Adrenal gland (tissue), 12 donors: ENCODE data around the gene GALNT10. TPM values are rescaled to one million over a fixed set of nuclear protein-coding genes. Genes with fewer than 3 reads are reported as not detected.
A peak's percentile ranks its signal among the peaks of the same experiment; 100 is the strongest.

Source experiments
- DNase-seq, 7 donors: peaks; one replicate each; pipeline ENCODE4 v3.0.0-alpha.2; 2019 to 2020
- H3K27ac ChIP-seq, 5 donors: fragments of 200-600 bp; sonication (generic) in 4 of 5; 1 replicate in 3 of 5; 2 replicates in 2 of 5; pipeline versions ENCODE4 v1.5.1 to v1.8.0; 2016 to 2020; ENCODE audit warnings: mild to moderate bottlenecking in 1 of 5
- H3K27me3 ChIP-seq: fragments of 200-600 bp; 2 replicates; pipeline ENCODE4 v1.8.0; 2021
- H3K36me3 ChIP-seq, 2 donors: fragments of 200-600 bp; replicated peaks in 1 of 2; 1 replicate in 1 of 2; 2 replicates in 1 of 2; pipeline versions ENCODE4 v1.5.1 to v1.8.0; 2018 to 2022
- H3K4me1 ChIP-seq, 2 donors: fragments of 200-600 bp; replicated peaks in 1 of 2; 1 replicate in 1 of 2; 2 replicates in 1 of 2; pipeline versions ENCODE4 v1.5.1 to v1.8.0; 2018 to 2021
- H3K4me3 ChIP-seq, 4 donors: fragments of 200-600 bp; sonication (generic) in 3 of 4; one replicate each; pipeline ENCODE4 v1.5.1; 2016 to 2018
- H3K9me3 ChIP-seq, 3 donors: fragments of 200-600 bp; sonication (generic) in 1 of 3; replicated peaks in 1 of 3; 1 replicate in 2 of 3; 2 replicates in 1 of 3; pipeline versions ENCODE4 v1.5.1 to v1.8.0; 2016 to 2021
- POLR2A ChIP-seq, 2 donors: fragments of 450-650 bp; IDR thresholded peaks; one replicate each; pipeline ENCODE4 v1.6.1; 2017; ENCODE audit warnings: antibody characterized with exemption in 2 of 2, mild to moderate bottlenecking in 2 of 2, moderate library complexity in 1 of 2
- WGBS, 4 donors: extraction: QIAGEN DNeasy Blood & Tissue Kit in 2 of 4; methylation state at CpG; one replicate each; pipeline versions ENCODE4 v1.1.5 to v1.1.7; 2013 to 2017; 5-methylcytosine and 5-hydroxymethylcytosine counted together
- intact Hi-C, 2 donors: fragments of 100-400 bp; cut with DNase I; formaldehyde crosslinking; loops; one replicate each; pipeline versions ENCODE4 v1.14.1 to v1.15.0; 2022 to 2023
- polyA plus RNA-seq, 3 donors: library from polyadenylated mRNA; stranded (reverse); fragments of 200-250 nt in 2 of 3; fragments of 350-450 nt in 1 of 3; fragmentation: Illumina TruSeq in 1 of 3; extraction: RNeasy Lipid Tissue Mini Kit (QIAGEN cat#74804) in 1 of 3; gene quantifications; one replicate each; pipeline ENCODE4 v1.2.3, GENCODE V29; 2013 to 2014
- total RNA-seq, 9 donors: library from RNA; depleted of rRNA in 4 of 9; stranded (reverse); fragments of >200 nt in 4 of 9; fragments of 120-200 nt in 1 of 9; fragmentation: NEBNext Ultra II Directional in 1 of 9; extraction: Animal tissue kit (Norgen Biotek cat#: 25700) in 1 of 9; gene quantifications; one replicate each; pipeline versions ENCODE4 v1.1.0 to v1.2.4, GENCODE V29; 2013 to 2023
- TF ChIP-seq, protein P1 (sequence below), 6 experiments: fragments of 450-650 bp in 4 of 6; fragments of 200-600 bp in 2 of 6; sonication (generic) in 1 of 6; IDR thresholded peaks; 1 replicate in 5 of 6; 2 replicates in 1 of 6; pipeline versions ENCODE4 v1.5.1 to v1.8.0; 2016 to 2021; ENCODE audit warnings: antibody characterized with exemption in 6 of 6, mild to moderate bottlenecking in 2 of 6, moderate library complexity in 1 of 6
- donor health status: healthy with polysubstance abuse.
- donor health status: Bipolar disorder and iron deficiency.
- donor health status: DM: yes; HTN: yes; CAD: no.
- donor health status: DM: no; HTN: no; CAD: no.
- donor health status: DM: no; HTN: no; CAD: no.
- donor health status: DM: yes; HTN: yes; CAD: no.

Gene GALNT10
- total and polyA plus RNA-seq, 12 donors: 5.6 to 74.1 (median 43.4) TPM

DNA sequence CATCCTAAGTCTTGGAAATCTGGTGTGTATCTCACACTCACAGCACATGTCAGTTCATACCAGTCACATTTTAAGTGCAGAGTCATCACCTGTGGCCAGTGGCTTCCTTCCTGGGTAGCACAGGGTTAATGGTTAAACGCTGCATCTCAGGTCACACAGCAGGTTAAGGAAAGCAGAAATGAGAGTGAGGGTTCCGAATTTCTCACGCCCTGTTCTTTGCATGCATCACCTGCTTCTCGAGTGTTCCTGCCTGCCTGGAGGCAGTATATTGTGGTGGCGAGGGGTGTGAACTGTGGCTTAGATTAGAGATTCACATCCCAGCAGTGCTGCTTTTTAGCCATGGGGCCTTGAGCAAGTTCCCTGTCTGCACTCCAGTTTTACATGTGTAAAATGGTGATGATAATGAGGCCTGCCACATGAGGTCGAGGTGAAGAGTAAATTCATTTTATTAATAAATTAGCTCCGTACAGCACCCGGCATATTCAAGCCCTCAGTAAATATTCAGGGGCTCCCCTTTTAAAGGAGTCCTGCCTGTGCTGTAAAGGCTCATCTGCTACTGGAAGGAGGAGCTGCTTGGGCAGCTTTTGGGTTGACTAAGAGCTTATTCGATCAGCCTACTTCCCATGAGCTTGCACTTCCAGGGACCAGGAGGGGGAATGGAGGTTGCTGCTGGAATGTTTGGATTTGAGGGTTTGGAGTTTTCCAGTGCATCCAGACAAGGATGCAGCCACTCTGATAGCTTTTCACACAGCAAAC, 194.1 kb downstream of the GALNT10 start:
- Histone ChIP-seq H3K9me3 (no peaks in the 10 kb centered on the region), H3K36me3 (peaks cover 0 to 4% of the 10 kb centered on the region in 2 donors), H3K27me3 (no peaks in the 10 kb centered on the region), H3K27ac (no peak overlapping the region), H3K4me1 (no peaks in the 10 kb centered on the region), H3K4me3 (no peak overlapping the region)
- intact Hi-C loops: no loop called here
- TF ChIP-seq, protein P1, sequence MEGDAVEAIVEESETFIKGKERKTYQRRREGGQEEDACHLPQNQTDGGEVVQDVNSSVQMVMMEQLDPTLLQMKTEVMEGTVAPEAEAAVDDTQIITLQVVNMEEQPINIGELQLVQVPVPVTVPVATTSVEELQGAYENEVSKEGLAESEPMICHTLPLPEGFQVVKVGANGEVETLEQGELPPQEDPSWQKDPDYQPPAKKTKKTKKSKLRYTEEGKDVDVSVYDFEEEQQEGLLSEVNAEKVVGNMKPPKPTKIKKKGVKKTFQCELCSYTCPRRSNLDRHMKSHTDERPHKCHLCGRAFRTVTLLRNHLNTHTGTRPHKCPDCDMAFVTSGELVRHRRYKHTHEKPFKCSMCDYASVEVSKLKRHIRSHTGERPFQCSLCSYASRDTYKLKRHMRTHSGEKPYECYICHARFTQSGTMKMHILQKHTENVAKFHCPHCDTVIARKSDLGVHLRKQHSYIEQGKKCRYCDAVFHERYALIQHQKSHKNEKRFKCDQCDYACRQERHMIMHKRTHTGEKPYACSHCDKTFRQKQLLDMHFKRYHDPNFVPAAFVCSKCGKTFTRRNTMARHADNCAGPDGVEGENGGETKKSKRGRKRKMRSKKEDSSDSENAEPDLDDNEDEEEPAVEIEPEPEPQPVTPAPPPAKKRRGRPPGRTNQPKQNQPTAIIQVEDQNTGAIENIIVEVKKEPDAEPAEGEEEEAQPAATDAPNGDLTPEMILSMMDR (IDR thresholded peaks at IDR 0.05): no peak
- TF ChIP-seq POLR2A (IDR thresholded peaks at IDR 0.05): no peak
- DNase-seq: no peak
- WGBS, 4 donors: 71 to 76% (median 73%) methylated on average over 9 of the region's 9 CpGs

DNA sequence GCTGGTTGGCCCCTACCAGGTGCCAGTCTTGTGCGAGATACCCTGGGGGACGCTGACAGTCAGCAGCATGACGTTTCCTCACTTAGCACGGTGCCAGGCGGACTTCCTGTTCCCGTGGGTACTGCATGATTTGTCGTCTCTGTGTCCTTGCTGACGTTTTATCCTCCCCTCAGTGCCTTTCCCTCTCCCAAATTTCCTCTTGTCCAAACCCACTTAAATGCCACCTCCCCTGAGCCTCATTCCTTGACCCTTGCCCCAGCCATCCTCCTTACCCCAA, 194.6 kb downstream of the GALNT10 start:
- no peak overlapping the region for H3K4me3 ChIP-seq
- H3K27me3 ChIP-seq: no peaks in the 10 kb centered on the region
- no peak overlapping the region for H3K27ac ChIP-seq
- no peak for TF ChIP-seq POLR2A (IDR thresholded peaks at IDR 0.05)
- TF ChIP-seq, protein P1 (IDR thresholded peaks at IDR 0.05): no peak
- intact Hi-C loops: no loop called here
- H3K9me3 ChIP-seq: no peaks in the 10 kb centered on the region
- H3K36me3 ChIP-seq: peaks cover 0 to 4% of the 10 kb centered on the region in 2 donors
- DNase-seq: peak in 1 of 7 donors; percentile 21
- no peaks in the 10 kb centered on the region for H3K4me1 ChIP-seq
- whole genome bisulfite sequencing, 4 donors: 50 to 66% (median 55%) methylated on average over 8 of the region's 8 CpGs

DNA sequence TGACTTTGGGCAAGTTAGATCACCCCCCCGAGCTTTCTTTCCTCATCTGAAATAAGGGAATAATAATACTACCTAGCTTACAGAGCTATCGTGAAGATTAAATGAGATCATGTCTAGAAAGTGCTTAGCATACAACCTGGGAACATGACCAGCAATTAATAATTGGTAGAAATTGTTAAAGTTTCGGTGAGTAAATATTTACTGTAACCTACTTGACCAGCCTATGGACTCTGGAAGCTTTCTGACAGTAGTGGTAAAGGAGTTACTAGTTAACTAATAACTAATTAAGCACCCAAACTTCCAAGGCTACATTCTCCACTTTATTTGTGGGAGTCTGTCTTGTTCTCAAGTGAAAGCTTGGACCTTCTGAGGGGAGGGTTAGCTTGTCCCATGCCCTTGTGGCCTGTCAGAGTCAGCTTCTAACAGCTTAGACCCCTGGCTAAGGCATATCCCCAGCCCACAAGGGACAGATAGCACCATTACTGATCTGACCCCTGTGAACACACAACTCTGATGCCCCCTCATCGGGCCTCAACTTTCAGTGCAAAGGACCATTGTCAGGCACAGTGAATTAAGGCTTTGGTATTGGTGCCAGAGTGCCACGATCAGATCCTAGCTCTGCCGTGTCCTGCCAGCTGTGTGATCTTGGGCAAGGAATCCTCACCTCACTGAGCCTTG, 196.6 kb downstream of the GALNT10 start:
- DNase-seq: no peak
- intact Hi-C loops: no loop called here
- no peaks in the 10 kb centered on the region for H3K27me3 ChIP-seq
- 92 to 95% (median 94%) methylated on average over 6 of the region's 6 CpGs for WGBS, 4 donors
- H3K27ac ChIP-seq: no peak overlapping the region
- no peak for TF ChIP-seq POLR2A (IDR thresholded peaks at IDR 0.05)
- TF ChIP-seq, protein P1 (IDR thresholded peaks at IDR 0.05): no peak
- H3K36me3 ChIP-seq: peaks cover 0 to 2% of the 10 kb centered on the region in 2 donors
- no peaks in the 10 kb centered on the region for H3K4me1 ChIP-seq
- no peaks in the 10 kb centered on the region for H3K9me3 ChIP-seq
- H3K4me3 ChIP-seq: no peak overlapping the region

DNA sequence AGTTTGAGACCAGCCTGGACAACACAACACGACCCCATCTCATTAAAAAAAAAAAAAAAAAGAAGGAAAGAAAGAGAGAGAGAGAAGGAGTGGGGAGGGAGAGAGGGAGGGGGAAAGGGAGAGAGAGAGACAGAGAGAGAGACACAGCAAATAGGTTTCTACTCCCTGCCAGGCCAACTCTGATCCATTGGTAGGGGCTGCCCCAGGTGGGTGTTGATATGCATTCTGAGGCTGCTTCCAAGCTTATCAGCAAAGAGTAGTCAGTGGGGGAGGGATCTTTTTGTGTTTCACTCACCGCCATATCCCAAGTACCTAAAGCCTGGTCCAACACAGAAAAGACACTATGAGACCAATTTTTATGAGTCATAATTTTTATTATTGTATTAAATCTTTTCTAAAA, 198.3 kb downstream of the GALNT10 start:
- no peaks in the 10 kb centered on the region for H3K9me3 ChIP-seq
- TF ChIP-seq, protein P1 (IDR thresholded peaks at IDR 0.05): no peak
- no peak for TF ChIP-seq POLR2A (IDR thresholded peaks at IDR 0.05)
- no peaks in the 10 kb centered on the region for H3K4me1 ChIP-seq
- peaks cover 0 to 2% of the 10 kb centered on the region in 2 donors for H3K36me3 ChIP-seq
- intact Hi-C loops: no loop called here
- WGBS, 4 donors: 92 to 97% (median 92%) methylated on average over 2 of the region's 2 CpGs
- H3K27ac ChIP-seq: no peak overlapping the region
- H3K4me3 ChIP-seq: no peak overlapping the region
- H3K27me3 ChIP-seq: no peaks in the 10 kb centered on the region
- no peak for DNase-seq
